Ishikawa (cell line): ENCODE results near the gene CLEC11A.

Experiments
- CEBPB ChIP-seq: IDR thresholded peaks from 2 replicates; pipeline ENCODE4 v1.6.1; 2012
- CREB1 ChIP-seq: IDR thresholded peaks from 2 replicates; pipeline ENCODE4 v1.6.1; 2012; ENCODE audit warnings: low read depth
- EP300 ChIP-seq: IDR thresholded peaks from 2 replicates; pipeline ENCODE4 v1.6.1; 2012; ENCODE audit warnings: borderline replicate concordance
- RAD21 ChIP-seq: IDR thresholded peaks from 2 replicates; pipeline ENCODE4 v1.6.1; 2012; ENCODE audit warnings: low read depth
- REST ChIP-seq: IDR thresholded peaks from 2 replicates; pipeline ENCODE4 v1.6.1; 2012; ENCODE audit warnings: low read depth, mild to moderate bottlenecking
- TAF1 ChIP-seq: IDR thresholded peaks from 2 replicates; pipeline ENCODE4 v1.6.1; 2012; ENCODE audit warnings: low read depth, mild to moderate bottlenecking
- TEAD4 ChIP-seq: IDR thresholded peaks from 2 replicates; pipeline ENCODE4 v1.6.1; 2012
- TF ChIP-seq, protein P1 (sequence below): IDR thresholded peaks from 2 replicates; pipeline ENCODE4 v1.6.1; 2012

DNA sequence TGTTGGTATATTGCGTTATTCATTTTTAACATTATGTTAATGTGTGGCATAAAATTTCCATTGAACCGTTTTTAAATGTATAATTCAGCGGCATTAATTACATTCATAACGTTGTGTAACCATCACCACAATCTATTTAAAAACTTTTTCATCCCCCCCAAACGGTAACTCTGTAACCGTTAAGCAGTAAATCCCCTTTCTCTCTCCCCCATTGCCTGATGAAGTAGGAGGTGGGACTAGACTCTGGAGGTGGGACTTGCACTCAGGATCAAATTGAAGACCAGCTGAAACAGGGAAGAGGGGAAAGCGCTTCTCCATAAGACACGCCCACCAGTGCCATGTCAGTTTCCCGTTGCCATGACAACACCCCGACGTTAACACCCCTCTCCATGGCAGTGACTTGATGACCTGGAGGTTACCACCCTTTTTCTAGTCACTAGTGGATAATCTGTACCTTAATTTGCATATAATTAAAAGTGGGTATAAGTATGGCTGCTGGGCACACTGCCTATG lies 16.8 kb downstream of the CLEC11A start:
- TF ChIP-seq REST, result no peak
- TF ChIP-seq, protein P1, sequence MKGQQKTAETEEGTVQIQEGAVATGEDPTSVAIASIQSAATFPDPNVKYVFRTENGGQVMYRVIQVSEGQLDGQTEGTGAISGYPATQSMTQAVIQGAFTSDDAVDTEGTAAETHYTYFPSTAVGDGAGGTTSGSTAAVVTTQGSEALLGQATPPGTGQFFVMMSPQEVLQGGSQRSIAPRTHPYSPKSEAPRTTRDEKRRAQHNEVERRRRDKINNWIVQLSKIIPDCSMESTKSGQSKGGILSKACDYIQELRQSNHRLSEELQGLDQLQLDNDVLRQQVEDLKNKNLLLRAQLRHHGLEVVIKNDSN, result no peak
- no peak for TF ChIP-seq CEBPB
- TF ChIP-seq TEAD4, result no peak
- TF ChIP-seq EP300, result no peak
- no peak for TF ChIP-seq TAF1
- no peak for TF ChIP-seq RAD21
- no peak for TF ChIP-seq CREB1
